Putamen (tissue), 1 donor: ENCODE results near the gene COL13A1.
A peak's percentile ranks its signal among the peaks of the same experiment; 100 is the strongest.

Experiments
- DNase-seq: peaks from one replicate; pipeline ENCODE4 v3.0.0-alpha.2; 2016; ENCODE audit warnings: low spot score

COL13A1 gene

GRCh38 chr10:69965919-69966662 is 164.4 kb downstream of the COL13A1 start:
- DNase-seq, result no peak

GRCh38 chr10:69968830-69969229 is 167.1 kb downstream of the COL13A1 start:
- no peak for DNase-seq

GRCh38 chr10:69969977-69970376 is 168.3 kb downstream of the COL13A1 start:
- no peak for DNase-seq

- no peak for DNase-seq
Measured at GRCh38 chr10:69972981-69973397, 171.3 kb downstream of the COL13A1 start.

- no peak for DNase-seq
Measured at GRCh38 chr10:69973678-69974077, 172.0 kb downstream of the COL13A1 start.

GRCh38 chr10:69974551-69975155 is 172.9 kb downstream of the COL13A1 start:
- no peak for DNase-seq

- no peak for DNase-seq
Measured at GRCh38 chr10:69976795-69977546, 175.3 kb downstream of the COL13A1 start.

- DNase-seq, result no peak
Measured at GRCh38 chr10:69979174-69979573, 177.5 kb downstream of the COL13A1 start.

- no peak for DNase-seq
Measured at GRCh38 chr10:69980672-69981071, 179.0 kb downstream of the COL13A1 start.

- DNase-seq, result no peak
Measured at GRCh38 chr10:69988094-69988493, 186.4 kb downstream of the COL13A1 start.

- DNase-seq, result no peak
Measured at GRCh38 chr10:69991151-69991550, 189.4 kb downstream of the COL13A1 start.

- DNase-seq, result peak; percentile 28
Measured at GRCh38 chr10:69994262-69994661, 192.6 kb downstream of the COL13A1 start.

- DNase-seq, result no peak
Measured at GRCh38 chr10:69996611-69997010, 194.9 kb downstream of the COL13A1 start.

- DNase-seq, result no peak
Measured at GRCh38 chr10:70000262-70000661, 198.6 kb downstream of the COL13A1 start.

- no peak for DNase-seq
Measured at GRCh38 chr10:70007116-70007820, 205.6 kb downstream of the COL13A1 start.
